ENCODE data around the gene ALB.

Gene ALB

GRCh38 chr4:73452953-73453700 lies 49.0 kb downstream of the ALB start:
- peak; percentile 6 for DNase-seq

GRCh38 chr4:73453701-73454005 lies 49.6 kb downstream of the ALB start:
- DNase-seq: peak; percentile 5

- no peak for DNase-seq
Observed at GRCh38 chr4:73454920-73455319, 50.8 kb downstream of the ALB start.

DNA sequence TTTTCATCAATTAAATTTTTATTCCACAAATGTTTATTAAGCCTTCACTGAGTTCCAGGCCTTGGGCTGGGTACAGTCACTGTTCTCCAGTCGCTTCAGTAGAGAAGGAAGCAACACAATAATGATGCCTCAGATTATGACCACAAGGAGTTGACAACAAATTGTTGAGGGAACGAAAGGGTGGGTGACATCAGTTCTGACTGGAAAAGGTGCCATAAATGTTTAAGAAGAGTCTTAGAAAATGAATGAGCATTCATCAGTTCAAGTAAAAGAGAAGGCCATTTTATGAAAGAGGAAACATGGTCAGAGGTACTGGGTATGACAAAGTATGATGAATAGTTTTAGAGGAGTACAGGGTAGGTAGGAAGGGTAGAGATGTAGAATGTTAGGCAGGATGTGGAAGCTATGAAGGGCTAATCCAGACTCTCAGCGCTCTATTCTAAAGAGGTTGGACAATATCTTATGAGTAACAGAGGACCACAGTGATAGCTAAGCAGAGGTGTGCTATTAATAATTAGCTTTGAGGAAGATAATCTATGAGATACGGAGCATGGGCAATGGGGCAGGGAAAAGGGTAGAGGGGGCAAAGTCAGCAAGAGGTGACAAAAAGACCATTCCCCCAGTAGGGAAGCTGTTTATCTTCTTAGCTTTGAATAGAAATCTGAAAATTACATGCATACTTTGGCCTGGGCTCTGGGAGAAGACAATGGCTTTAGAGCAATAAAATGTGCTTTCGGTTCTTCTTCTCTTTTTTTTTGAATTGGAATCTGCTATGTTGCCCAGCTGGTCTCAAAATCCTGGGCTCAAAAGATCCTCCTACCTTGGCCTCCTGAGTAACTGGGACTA lies 52.3 kb downstream of the ALB start:
- DNase-seq: no peak

- no peak for DNase-seq
Observed at GRCh38 chr4:73458184-73459047, 54.3 kb downstream of the ALB start.

GRCh38 chr4:73459048-73459421 lies 54.9 kb downstream of the ALB start:
- no peak for DNase-seq

DNA sequence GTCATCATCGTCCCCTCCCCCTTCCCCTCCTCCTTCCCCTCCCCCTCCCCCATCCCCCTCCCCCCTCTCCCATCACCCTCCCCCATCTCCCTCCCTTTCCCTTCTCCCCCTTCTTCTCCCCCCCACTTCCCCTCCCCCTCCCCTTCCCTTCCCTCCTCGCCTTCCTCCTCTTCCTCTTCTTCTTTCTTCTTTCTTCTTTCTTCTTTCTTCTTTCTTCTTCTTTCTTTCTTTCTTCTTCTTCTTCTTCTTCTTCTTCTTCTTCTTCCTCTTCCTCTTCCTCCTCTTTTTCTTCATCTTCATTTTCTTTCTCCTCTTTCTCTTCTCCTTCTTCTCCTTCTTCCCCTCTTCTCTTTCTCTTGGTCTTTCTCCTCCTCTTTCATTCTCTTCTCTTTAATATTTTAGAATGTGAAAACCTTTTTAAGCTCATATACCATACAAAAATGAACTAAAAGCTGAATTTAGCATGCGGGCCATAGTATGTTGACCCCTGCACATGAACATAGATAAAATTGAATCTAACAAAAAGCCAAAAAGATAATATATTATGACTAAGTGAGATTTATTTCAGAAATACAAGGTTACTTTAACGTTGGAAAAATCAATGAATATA lies 56.9 kb downstream of the ALB start:
- no peak for DNase-seq

- DNase-seq: no peak
Observed at GRCh38 chr4:73468170-73468569, 64.1 kb downstream of the ALB start.

DNA sequence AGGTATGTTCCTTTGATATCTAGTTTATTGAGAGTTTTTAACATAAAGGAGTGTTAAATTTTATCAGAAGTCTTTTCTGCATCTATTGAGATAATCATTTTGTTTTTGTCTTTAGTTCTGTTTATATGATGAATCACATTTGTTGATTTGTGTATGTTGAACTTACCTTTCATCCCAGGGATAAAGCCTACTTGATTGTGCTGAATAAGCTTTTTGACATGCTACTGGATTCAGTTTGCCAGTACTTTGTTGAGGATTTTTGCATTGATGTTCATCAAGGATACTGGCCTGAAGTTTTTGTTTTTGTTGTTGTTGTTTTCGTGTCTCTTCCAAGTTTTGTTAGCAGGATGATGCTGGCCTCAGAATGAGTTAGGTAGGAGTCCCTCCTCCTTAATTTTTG lies 66.6 kb downstream of the ALB start:
- DNase-seq: no peak
